GM12864 (cell line): ENCODE data around the gene NKAP.

ENCODE experiments used
- DNase-seq: peaks from one replicate; pipeline ENCODE4 v3.0.0-alpha.2; 2011; ENCODE audit warnings: low read depth
- H3K4me3 ChIP-seq: 2 replicates; pipeline ENCODE4 v1.5.1; 2011; ENCODE audit warnings: mild to moderate bottlenecking, low read depth, low read length, control low read depth
- TF ChIP-seq, protein P1 (sequence below): IDR thresholded peaks from 2 replicates; pipeline ENCODE4 v1.5.1; 2011; ENCODE audit warnings: low read depth, mild to moderate bottlenecking, moderate library complexity, low read length, control low read depth, inconsistent platforms; ENCODE audit errors: missing control alignments

Gene NKAP

GRCh38 chrX:119943185-119943988 lies at the start of gene NKAP:
TSS of gene NKAP (minus strand) at chrX:119943751. CDS start at chrX:119943605, 146 bp downstream.
- peak; percentile 85 for DNase-seq
- TF ChIP-seq, protein P1, sequence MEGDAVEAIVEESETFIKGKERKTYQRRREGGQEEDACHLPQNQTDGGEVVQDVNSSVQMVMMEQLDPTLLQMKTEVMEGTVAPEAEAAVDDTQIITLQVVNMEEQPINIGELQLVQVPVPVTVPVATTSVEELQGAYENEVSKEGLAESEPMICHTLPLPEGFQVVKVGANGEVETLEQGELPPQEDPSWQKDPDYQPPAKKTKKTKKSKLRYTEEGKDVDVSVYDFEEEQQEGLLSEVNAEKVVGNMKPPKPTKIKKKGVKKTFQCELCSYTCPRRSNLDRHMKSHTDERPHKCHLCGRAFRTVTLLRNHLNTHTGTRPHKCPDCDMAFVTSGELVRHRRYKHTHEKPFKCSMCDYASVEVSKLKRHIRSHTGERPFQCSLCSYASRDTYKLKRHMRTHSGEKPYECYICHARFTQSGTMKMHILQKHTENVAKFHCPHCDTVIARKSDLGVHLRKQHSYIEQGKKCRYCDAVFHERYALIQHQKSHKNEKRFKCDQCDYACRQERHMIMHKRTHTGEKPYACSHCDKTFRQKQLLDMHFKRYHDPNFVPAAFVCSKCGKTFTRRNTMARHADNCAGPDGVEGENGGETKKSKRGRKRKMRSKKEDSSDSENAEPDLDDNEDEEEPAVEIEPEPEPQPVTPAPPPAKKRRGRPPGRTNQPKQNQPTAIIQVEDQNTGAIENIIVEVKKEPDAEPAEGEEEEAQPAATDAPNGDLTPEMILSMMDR: no peak
- H3K4me3 ChIP-seq: peak within 1 kb of the TSS; percentile 90

DNA sequence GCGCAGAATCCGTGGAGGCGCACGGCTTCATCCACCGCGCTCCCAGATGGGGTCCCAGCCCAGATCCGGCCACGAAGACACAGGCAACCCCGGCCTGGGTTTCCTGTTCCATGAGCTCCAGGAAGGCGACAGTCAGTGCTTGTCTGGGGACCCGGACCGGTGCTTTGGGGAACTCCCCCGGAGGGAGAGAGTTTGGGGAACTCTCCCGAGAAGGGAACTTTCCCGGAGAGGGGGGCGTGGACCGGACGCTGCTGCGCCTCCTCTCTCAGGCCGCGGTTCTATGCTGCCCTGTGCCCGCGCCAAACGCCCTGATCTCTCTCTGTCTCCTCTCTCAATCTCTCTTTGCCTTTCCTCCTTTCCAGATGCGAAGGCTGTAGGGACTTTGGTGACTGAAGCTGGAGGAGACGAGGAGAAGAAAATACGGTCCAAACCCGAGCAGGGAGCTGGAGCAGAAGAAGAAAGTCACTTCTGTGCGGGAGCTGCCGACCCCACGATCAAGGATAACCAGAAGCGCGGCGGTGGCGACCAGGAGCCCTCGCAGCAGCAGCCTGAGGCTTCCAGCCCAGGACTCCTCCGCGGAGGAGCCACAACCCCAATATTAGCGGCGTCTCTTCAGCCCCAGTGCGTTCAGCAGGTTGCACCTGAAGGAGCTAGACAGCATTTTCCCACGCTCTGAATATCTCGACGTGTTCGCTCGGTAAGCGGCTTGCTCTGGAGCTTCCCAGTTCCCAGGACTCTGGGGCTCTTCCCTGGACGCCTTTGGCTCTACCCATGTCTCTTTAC lies 47.6 kb upstream of the NKAP start:
- no peak for DNase-seq
- H3K4me3 ChIP-seq: peak overlapping the region; percentile 14
- TF ChIP-seq, protein P1: no peak

DNA sequence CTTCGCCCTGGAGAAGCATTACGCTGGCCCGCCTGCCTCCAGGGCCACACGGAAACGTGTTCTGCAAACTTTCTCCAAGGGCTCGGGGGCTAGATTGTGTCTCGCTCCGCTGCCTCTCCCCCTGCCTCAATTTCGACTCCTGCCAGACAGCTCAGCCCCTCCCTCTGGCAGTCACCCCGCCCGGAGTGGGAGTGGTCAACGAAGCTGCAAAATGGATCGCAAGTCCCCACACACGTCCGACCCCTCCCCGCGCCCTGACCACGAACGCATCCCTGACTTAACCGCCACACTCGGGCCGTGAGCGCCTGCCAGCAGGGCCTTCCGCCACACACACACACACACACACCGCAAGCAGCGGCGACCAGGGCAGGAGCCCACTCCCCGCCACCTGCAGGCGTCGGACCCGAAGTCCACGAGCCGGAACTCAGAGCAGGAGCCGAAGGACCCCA lies 47.0 kb upstream of the NKAP start:
- DNase-seq: no peak
- TF ChIP-seq, protein P1: no peak
- peak overlapping the region; percentile 14 for H3K4me3 ChIP-seq

DNA sequence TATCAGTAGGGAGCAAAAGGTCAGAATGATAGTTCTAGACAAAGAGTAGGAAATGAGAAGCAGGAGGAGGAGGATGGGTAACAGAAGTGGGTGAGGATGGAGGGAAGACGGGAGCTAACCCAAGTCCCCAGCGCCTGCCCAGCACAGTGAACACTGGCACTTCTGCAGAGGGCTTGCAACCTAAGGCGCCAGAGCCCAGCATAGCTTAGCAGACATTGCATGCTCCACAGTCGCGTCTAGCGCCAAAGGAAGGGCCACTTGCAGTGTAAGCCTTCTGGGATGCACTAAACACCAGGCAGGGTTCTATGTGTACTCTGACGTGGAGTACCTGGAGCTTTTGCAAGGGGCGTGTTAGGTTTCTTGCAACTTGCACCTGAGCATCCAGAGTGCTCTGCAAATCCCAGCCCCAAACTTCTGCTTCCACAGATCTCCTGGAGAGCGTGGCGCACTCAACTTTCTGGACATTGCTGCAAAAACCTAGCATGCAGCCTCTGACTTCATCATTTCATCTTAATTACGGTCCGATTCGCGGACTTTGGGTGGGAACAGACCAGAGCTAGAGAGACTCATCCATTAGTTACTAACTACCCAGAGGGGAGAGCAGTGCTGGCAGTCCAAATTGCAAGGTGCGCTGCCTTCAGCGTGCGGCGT lies 46.5 kb upstream of the NKAP start:
- TF ChIP-seq, protein P1: no peak
- no peak overlapping the region for H3K4me3 ChIP-seq
- no peak for DNase-seq

DNA sequence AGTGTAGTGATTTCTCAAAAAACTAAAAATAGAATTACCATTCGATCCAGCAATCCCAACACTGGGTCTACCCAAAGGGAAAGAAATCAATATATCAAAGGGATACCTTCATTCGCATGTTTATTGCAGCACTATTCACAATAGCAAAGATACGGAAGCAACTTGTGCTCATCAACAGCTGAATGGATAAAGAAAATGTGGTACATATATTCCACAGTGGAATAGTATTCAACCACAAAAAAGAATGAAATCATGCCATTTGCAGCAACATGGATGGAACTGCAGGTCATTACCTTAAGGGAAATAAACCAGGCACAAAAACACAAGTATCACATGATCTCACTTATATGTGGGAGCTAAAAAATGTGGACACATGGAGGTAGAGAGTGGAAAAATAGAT lies 42.7 kb upstream of the NKAP start:
- no peak for DNase-seq
- TF ChIP-seq, protein P1: no peak
- H3K4me3 ChIP-seq: no peak overlapping the region

DNA sequence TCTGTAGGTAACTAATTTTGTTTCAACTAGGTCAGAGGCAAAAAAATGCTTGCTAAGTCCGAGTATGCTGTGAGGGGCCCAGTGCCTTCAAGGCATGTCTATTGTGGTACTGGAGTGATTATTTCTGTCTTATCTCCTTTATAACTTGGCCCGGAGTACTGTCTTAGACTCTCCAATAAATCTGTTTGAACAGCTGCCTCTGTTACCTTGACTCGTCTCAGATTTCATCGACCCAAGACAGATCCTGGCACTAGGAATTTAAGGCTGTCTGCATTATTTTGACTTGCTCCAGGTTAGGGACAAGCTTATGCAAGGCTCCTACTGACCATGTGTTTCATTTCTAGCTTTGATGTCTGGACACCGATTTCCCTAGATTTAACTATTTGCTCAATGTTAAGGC lies 41.1 kb upstream of the NKAP start:
- H3K4me3 ChIP-seq: no peak overlapping the region
- DNase-seq: no peak
- TF ChIP-seq, protein P1: no peak
